ENCODE measurements around the gene RAB30. TPM values are rescaled to one million over a fixed set of nuclear protein-coding genes. Genes with fewer than 3 reads are reported as not detected.

Gene RAB30
- total RNA-seq, 2 experiments from 2014 or later = 8.8 to 13.3 TPM

- Mint-ChIP-seq H3K27ac (peak overlapping the region; percentile 7), H3K9me3 (ENCODE audit: insufficient read depth) (no peaks in the 10 kb centered on the region), H3K4me3 (no peak overlapping the region), H3K4me1 (ENCODE audit: low read depth) (peaks cover 27% of the 10 kb centered on the region), H3K36me3 (ENCODE audit: low read depth) (peaks cover 22% of the 10 kb centered on the region), H3K27me3 (ENCODE audit: low read depth) (no peaks in the 10 kb centered on the region)
- ChIA-PET POLR2A (interaction anchor here (0.9 to 7.7 kb wide), 6 partner anchors 9 to 216 kb away, joined by 3 to 68 read pairs (median 4); partner anchors contain the start of genes CCDC90B, DDIAS, PCF11 and PRCP), CTCF (interaction anchor here (1.0 to 2.9 kb wide), 7 partner anchors 13 to 203 kb away, joined by 3 to 9 read pairs (median 6); partner anchors contain the start of gene PRCP)
- no peak for DNase-seq
- no peak for ATAC-seq
Measured at GRCh38 chr11:83070044-83070701, 1.5 kb downstream of the RAB30 start.

GRCh38 chr11:83069441-83070043 is 2.2 kb downstream of the RAB30 start:
- Mint-ChIP-seq H3K9me3 (ENCODE audit: insufficient read depth) (no peaks in the 10 kb centered on the region), H3K4me3 (no peak overlapping the region), H3K4me1 (ENCODE audit: low read depth) (peaks cover 25% of the 10 kb centered on the region), H3K27ac (peak overlapping the region; percentile 9), H3K27me3 (ENCODE audit: low read depth) (no peaks in the 10 kb centered on the region), H3K36me3 (ENCODE audit: low read depth) (peaks cover 19% of the 10 kb centered on the region)
- ChIA-PET POLR2A (interaction anchor here (0.9 to 7.7 kb wide), 2 partner anchors 88 to 114 kb away, joined by 4 to 68 read pairs; partner anchors contain the start of gene PCF11), CTCF (interaction anchor here (1.7 to 2.5 kb wide), 4 partner anchors 12 to 203 kb away, joined by 4 to 8 read pairs (median 6); partner anchors contain the start of gene PRCP)
- DNase-seq (no peak), ATAC-seq (no peak)

- Mint-ChIP-seq H3K27me3 (ENCODE audit: low read depth) (no peaks in the 10 kb centered on the region), H3K4me3 (no peak overlapping the region), H3K9me3 (ENCODE audit: insufficient read depth) (no peaks in the 10 kb centered on the region), H3K27ac (no peak overlapping the region), H3K4me1 (ENCODE audit: low read depth) (peaks cover 27% of the 10 kb centered on the region), H3K36me3 (ENCODE audit: low read depth) (peaks cover 11% of the 10 kb centered on the region)
- ChIA-PET POLR2A (no interaction called here), CTCF (no interaction called here)
- no peak for DNase-seq
- ATAC-seq = no peak
Measured at GRCh38 chr11:83068568-83068967, 3.1 kb downstream of the RAB30 start.

- H3K4me1 Mint-ChIP-seq (ENCODE audit: low read depth) = peaks cover 41% of the 10 kb centered on the region
- DNase-seq = no peak
- POLR2A ChIA-PET = interaction anchor here (1.1 to 2.6 kb wide), 4 partner anchors 8 to 162 kb away, joined by 3 to 19 read pairs (median 5); partner anchors contain the start of genes DDIAS, PCF11 and RAB30
- no peak overlapping the region for H3K27ac Mint-ChIP-seq
- no peaks in the 10 kb centered on the region for H3K27me3 Mint-ChIP-seq (ENCODE audit: low read depth)
- peaks cover 32% of the 10 kb centered on the region for H3K36me3 Mint-ChIP-seq (ENCODE audit: low read depth)
- CTCF ChIA-PET = interaction anchor here (2.5 kb wide), 1 partner anchor 8 kb away, joined by 11 read pairs; the partner anchor contains the start of gene RAB30
- no peak for ATAC-seq
- H3K4me3 Mint-ChIP-seq = no peak overlapping the region
- peaks cover 7% of the 10 kb centered on the region for H3K9me3 Mint-ChIP-seq (ENCODE audit: insufficient read depth)
Measured at GRCh38 chr11:83064011-83064410, 7.7 kb downstream of the RAB30 start.

GRCh38 chr11:83063073-83063754 is 8.5 kb downstream of the RAB30 start:
- H3K4me1 Mint-ChIP-seq (ENCODE audit: low read depth) = peaks cover 37% of the 10 kb centered on the region
- peaks cover 7% of the 10 kb centered on the region for H3K9me3 Mint-ChIP-seq (ENCODE audit: insufficient read depth)
- DNase-seq = peak; percentile 42
- H3K36me3 Mint-ChIP-seq (ENCODE audit: low read depth) = peaks cover 32% of the 10 kb centered on the region
- ChIA-PET CTCF (interaction anchor here (1.0 to 2.5 kb wide), 7 partner anchors 8 to 161 kb away, joined by 3 to 11 read pairs (median 3); partner anchors contain the start of gene RAB30), POLR2A (interaction anchor here (0.6 to 2.6 kb wide), 11 partner anchors 8 to 223 kb away, joined by 3 to 19 read pairs (median 4); partner anchors contain the start of genes CCDC90B, DDIAS, PCF11 and RAB30)
- H3K4me3 Mint-ChIP-seq = peak overlapping the region; percentile 79
- no peaks in the 10 kb centered on the region for H3K27me3 Mint-ChIP-seq (ENCODE audit: low read depth)
- H3K27ac Mint-ChIP-seq = peak overlapping the region; percentile 97
- peak; percentile 76 for ATAC-seq

GRCh38 chr11:83061883-83062282 is 9.8 kb downstream of the RAB30 start:
- H3K4me1 Mint-ChIP-seq (ENCODE audit: low read depth) = peaks cover 35% of the 10 kb centered on the region
- DNase-seq (no peak), ATAC-seq (no peak)
- peak overlapping the region; percentile 79 for H3K4me3 Mint-ChIP-seq
- ChIA-PET POLR2A (interaction anchor here (0.9 to 2.6 kb wide), 5 partner anchors 10 to 160 kb away, joined by 4 to 19 read pairs (median 7); partner anchors contain the start of genes DDIAS, PCF11 and RAB30), CTCF (interaction anchor here (1.0 to 2.5 kb wide), 6 partner anchors 8 to 106 kb away, joined by 3 to 11 read pairs (median 3); partner anchors contain the start of gene RAB30)
- no peaks in the 10 kb centered on the region for H3K27me3 Mint-ChIP-seq (ENCODE audit: low read depth)
- H3K27ac Mint-ChIP-seq = peak overlapping the region; percentile 97
- peaks cover 7% of the 10 kb centered on the region for H3K9me3 Mint-ChIP-seq (ENCODE audit: insufficient read depth)
- H3K36me3 Mint-ChIP-seq (ENCODE audit: low read depth) = peaks cover 32% of the 10 kb centered on the region

GRCh38 chr11:83060965-83061364 is 10.7 kb downstream of the RAB30 start:
- Mint-ChIP-seq H3K27me3 (ENCODE audit: low read depth) (no peaks in the 10 kb centered on the region), H3K36me3 (ENCODE audit: low read depth) (peaks cover 37% of the 10 kb centered on the region), H3K27ac (no peak overlapping the region), H3K4me3 (no peak overlapping the region), H3K9me3 (ENCODE audit: insufficient read depth) (peaks cover 10% of the 10 kb centered on the region), H3K4me1 (ENCODE audit: low read depth) (peaks cover 42% of the 10 kb centered on the region)
- ChIA-PET CTCF (interaction anchor here (0.7 kb wide), 1 partner anchor 13 kb away, joined by 3 read pairs; no protein-coding TSS in a partner anchor), POLR2A (no interaction called here)
- ATAC-seq (no peak), DNase-seq (no peak)

GRCh38 chr11:83057721-83058120 is 14.0 kb downstream of the RAB30 start:
- ChIA-PET POLR2A (interaction anchor here (0.9 kb wide), 1 partner anchor 102 kb away, joined by 3 read pairs; no protein-coding TSS in a partner anchor), CTCF (interaction anchor here (1.2 to 2.4 kb wide), 3 partner anchors 11 to 40 kb away, joined by 3 to 7 read pairs (median 4); partner anchors contain the start of gene RAB30)
- Mint-ChIP-seq H3K27ac (no peak overlapping the region), H3K27me3 (ENCODE audit: low read depth) (no peaks in the 10 kb centered on the region), H3K9me3 (ENCODE audit: insufficient read depth) (peaks cover 10% of the 10 kb centered on the region), H3K4me3 (no peak overlapping the region), H3K36me3 (ENCODE audit: low read depth) (peaks cover 47% of the 10 kb centered on the region), H3K4me1 (ENCODE audit: low read depth) (peaks cover 52% of the 10 kb centered on the region)
- DNase-seq (no peak), ATAC-seq (no peak)

GRCh38 chr11:83056611-83057010 is 15.1 kb downstream of the RAB30 start:
- Mint-ChIP-seq H3K9me3 (ENCODE audit: insufficient read depth) (peaks cover 10% of the 10 kb centered on the region), H3K4me3 (no peak overlapping the region), H3K36me3 (ENCODE audit: low read depth) (peaks cover 43% of the 10 kb centered on the region), H3K27me3 (ENCODE audit: low read depth) (no peaks in the 10 kb centered on the region), H3K4me1 (ENCODE audit: low read depth) (peaks cover 45% of the 10 kb centered on the region), H3K27ac (no peak overlapping the region)
- DNase-seq (no peak), ATAC-seq (no peak)
- ChIA-PET POLR2A (no interaction called here), CTCF (interaction anchor here (1.2 to 2.4 kb wide), 2 partner anchors 14 to 39 kb away, joined by 4 to 7 read pairs; partner anchors contain the start of gene RAB30)

GRCh38 chr11:83056204-83056603 is 15.5 kb downstream of the RAB30 start:
- Mint-ChIP-seq H3K4me3 (no peak overlapping the region), H3K27me3 (ENCODE audit: low read depth) (no peaks in the 10 kb centered on the region), H3K36me3 (ENCODE audit: low read depth) (peaks cover 43% of the 10 kb centered on the region), H3K4me1 (ENCODE audit: low read depth) (peaks cover 44% of the 10 kb centered on the region), H3K9me3 (ENCODE audit: insufficient read depth) (peaks cover 7% of the 10 kb centered on the region), H3K27ac (no peak overlapping the region)
- no peak for DNase-seq
- no peak for ATAC-seq
- CTCF ChIA-PET = interaction anchor here (2.4 kb wide), 1 partner anchor 15 kb away, joined by 7 read pairs; the partner anchor contains the start of gene RAB30
- POLR2A ChIA-PET = no interaction called here

- Mint-ChIP-seq H3K9me3 (ENCODE audit: insufficient read depth) (peaks cover 3% of the 10 kb centered on the region), H3K27me3 (ENCODE audit: low read depth) (no peaks in the 10 kb centered on the region), H3K36me3 (ENCODE audit: low read depth) (peaks cover 31% of the 10 kb centered on the region), H3K4me1 (ENCODE audit: low read depth) (peaks cover 37% of the 10 kb centered on the region), H3K4me3 (no peak overlapping the region), H3K27ac (no peak overlapping the region)
- CTCF ChIA-PET = interaction anchor here (1.3 kb wide), 1 partner anchor 108 kb away, joined by 3 read pairs; no protein-coding TSS in a partner anchor
- DNase-seq = no peak
- POLR2A ChIA-PET = no interaction called here
- ATAC-seq = peak; percentile 11
Measured at GRCh38 chr11:83054904-83055380, 16.8 kb downstream of the RAB30 start.
